Measurements from ENCODE around the gene FAM20B.

- TF ChIP-seq EP300 (IDR thresholded peaks at IDR 0.05) (no peak), CTCF (IDR thresholded peaks at IDR 0.05) (no peak), POLR2A (IDR thresholded peaks at IDR 0.05) (no peak), POLR2AphosphoS5 (IDR thresholded peaks at IDR 0.05) (no peak)
Measured at GRCh38 chr1:179099891-179100290, 74.2 kb downstream of the FAM20B start.

Data from sigmoid colon (tissue), 4 donors.